ENCODE results near the gene DZIP3.
A peak's percentile ranks its signal among the peaks of the same experiment; 100 is the strongest.

Gene DZIP3, protein sequence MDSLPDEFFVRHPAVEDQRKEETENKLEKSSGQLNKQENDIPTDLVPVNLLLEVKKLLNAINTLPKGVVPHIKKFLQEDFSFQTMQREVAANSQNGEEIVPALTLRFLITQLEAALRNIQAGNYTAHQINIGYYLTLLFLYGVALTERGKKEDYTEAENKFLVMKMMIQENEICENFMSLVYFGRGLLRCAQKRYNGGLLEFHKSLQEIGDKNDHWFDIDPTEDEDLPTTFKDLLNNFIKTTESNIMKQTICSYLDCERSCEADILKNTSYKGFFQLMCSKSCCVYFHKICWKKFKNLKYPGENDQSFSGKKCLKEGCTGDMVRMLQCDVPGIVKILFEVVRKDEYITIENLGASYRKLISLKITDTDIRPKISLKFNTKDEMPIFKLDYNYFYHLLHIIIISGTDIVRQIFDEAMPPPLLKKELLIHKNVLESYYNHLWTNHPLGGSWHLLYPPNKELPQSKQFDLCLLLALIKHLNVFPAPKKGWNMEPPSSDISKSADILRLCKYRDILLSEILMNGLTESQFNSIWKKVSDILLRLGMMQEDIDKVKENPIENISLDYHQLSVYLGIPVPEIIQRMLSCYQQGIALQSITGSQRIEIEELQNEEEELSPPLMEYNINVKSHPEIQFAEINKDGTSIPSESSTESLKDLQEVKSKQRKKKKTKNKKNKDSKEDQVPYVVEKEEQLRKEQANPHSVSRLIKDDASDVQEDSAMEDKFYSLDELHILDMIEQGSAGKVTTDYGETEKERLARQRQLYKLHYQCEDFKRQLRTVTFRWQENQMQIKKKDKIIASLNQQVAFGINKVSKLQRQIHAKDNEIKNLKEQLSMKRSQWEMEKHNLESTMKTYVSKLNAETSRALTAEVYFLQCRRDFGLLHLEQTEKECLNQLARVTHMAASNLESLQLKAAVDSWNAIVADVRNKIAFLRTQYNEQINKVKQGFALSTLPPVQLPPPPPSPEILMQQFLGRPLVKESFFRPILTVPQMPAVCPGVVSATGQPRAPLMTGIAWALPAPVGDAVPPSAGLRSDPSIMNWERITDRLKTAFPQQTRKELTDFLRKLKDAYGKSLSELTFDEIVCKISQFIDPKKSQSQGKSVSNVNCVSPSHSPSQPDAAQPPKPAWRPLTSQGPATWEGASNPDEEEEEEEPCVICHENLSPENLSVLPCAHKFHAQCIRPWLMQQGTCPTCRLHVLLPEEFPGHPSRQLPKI

GRCh38 chr3:108589081-108589997 is at the start of gene DZIP3, which contains the start of gene CIP2A:
Gene DZIP3 (plus strand): TSS chr3:108589722. CDS start chr3:108605407, 15,685 bp downstream.
Gene CIP2A (minus strand): TSS chr3:108589438. CDS start chr3:108589375, 63 bp downstream.
- Histone ChIP-seq H3K4me3 (ENCODE audit: low read length in 2 of 2) (peak within 1 kb of the TSS; percentile 87 to 96), H3K27me3 (ENCODE audit: control insufficient read depth in 2 of 2, insufficient read depth in 2 of 2, low read length in 2 of 2) (no peaks in the 10 kb centered on the region), H3K9ac (ENCODE audit: low read depth in 1 of 2, low read length in 2 of 2) (peak within 1 kb of the TSS; percentile 93), H3K4me1 (ENCODE audit: control insufficient read depth in 2 of 2, insufficient read depth in 2 of 2, low read length in 2 of 2) (peaks cover 0 to 8% of the 10 kb centered on the region in 2 donors), H3K9me3 (ENCODE audit: control insufficient read depth in 2 of 2, low read length in 2 of 2) (no peaks in the 10 kb centered on the region), H3K27ac (ENCODE audit: low read depth in 2 of 2, low read length in 2 of 2) (peak within 1 kb of the TSS; percentile 90 to 94), H3K36me3 (ENCODE audit: control insufficient read depth in 2 of 2, insufficient read depth in 2 of 2, low read length in 2 of 2) (no peaks in the 10 kb centered on the region)

DNA sequence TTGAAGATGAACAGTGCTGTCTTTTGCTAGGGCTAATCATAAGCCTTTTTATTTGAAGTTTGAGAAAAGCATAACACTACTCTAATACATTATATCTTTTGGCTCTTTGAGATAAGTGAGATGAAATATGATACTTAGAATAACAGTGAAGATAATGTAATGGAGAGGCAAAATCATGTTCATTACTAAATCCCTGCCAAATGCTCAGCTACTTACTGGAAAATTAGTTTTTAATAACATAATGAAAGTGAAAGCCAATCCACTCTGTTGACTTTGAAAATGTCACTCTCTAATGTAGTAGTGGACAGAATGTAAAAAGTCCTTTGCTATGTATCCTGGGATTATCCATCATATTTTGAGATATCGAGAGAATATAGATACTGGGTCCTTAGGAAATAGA is 43.3 kb upstream of the DZIP3 start:
- Histone ChIP-seq H3K27me3 (ENCODE audit: control insufficient read depth in 2 of 2, insufficient read depth in 2 of 2, low read length in 2 of 2) (no peaks in the 10 kb centered on the region), H3K36me3 (ENCODE audit: control insufficient read depth in 2 of 2, insufficient read depth in 2 of 2, low read length in 2 of 2) (no peaks in the 10 kb centered on the region), H3K9me3 (ENCODE audit: control insufficient read depth in 2 of 2, low read length in 2 of 2) (no peaks in the 10 kb centered on the region), H3K9ac (ENCODE audit: low read depth in 1 of 2, low read length in 2 of 2) (peak overlapping the region in 1 of 2 donors; percentile 26), H3K27ac (ENCODE audit: low read depth in 2 of 2, low read length in 2 of 2) (no peak overlapping the region), H3K4me3 (ENCODE audit: low read length in 2 of 2) (peak overlapping the region; percentile 10 to 53), H3K4me1 (ENCODE audit: control insufficient read depth in 2 of 2, insufficient read depth in 2 of 2, low read length in 2 of 2) (no peaks in the 10 kb centered on the region)

GRCh38 chr3:108546692-108547091 is 42.8 kb upstream of the DZIP3 start:
- Histone ChIP-seq H3K9me3 (ENCODE audit: control insufficient read depth in 2 of 2, low read length in 2 of 2) (no peaks in the 10 kb centered on the region), H3K4me1 (ENCODE audit: control insufficient read depth in 2 of 2, insufficient read depth in 2 of 2, low read length in 2 of 2) (no peaks in the 10 kb centered on the region), H3K9ac (ENCODE audit: low read depth in 1 of 2, low read length in 2 of 2) (no peak overlapping the region), H3K27ac (ENCODE audit: low read depth in 2 of 2, low read length in 2 of 2) (no peak overlapping the region), H3K27me3 (ENCODE audit: control insufficient read depth in 2 of 2, insufficient read depth in 2 of 2, low read length in 2 of 2) (no peaks in the 10 kb centered on the region), H3K4me3 (ENCODE audit: low read length in 2 of 2) (peak overlapping the region; percentile 10 to 53), H3K36me3 (ENCODE audit: control insufficient read depth in 2 of 2, insufficient read depth in 2 of 2, low read length in 2 of 2) (no peaks in the 10 kb centered on the region)

DNA sequence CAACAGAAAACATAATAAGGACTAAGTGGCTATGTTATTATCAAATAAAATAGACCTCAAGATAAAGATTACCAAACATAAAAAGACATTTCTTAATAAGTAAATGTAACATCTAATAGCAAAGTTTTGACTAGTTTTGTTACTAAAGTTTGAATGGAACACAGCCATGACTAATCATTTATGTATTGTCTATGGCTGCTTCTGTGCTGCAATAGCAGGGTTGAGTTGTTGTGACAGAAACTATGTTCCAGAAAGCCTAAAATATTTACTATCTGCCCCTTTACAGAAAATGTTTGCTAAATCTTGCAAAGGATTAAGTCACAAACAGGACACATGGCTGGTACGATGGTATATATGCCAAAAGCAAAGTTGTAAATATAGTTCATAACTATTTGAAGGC is 41.2 kb upstream of the DZIP3 start:
- Histone ChIP-seq H3K9me3 (ENCODE audit: control insufficient read depth in 2 of 2, low read length in 2 of 2) (no peaks in the 10 kb centered on the region), H3K4me1 (ENCODE audit: control insufficient read depth in 2 of 2, insufficient read depth in 2 of 2, low read length in 2 of 2) (no peaks in the 10 kb centered on the region), H3K4me3 (ENCODE audit: low read length in 2 of 2) (no peak overlapping the region), H3K27ac (ENCODE audit: low read depth in 2 of 2, low read length in 2 of 2) (no peak overlapping the region), H3K9ac (ENCODE audit: low read depth in 1 of 2, low read length in 2 of 2) (no peak overlapping the region), H3K27me3 (ENCODE audit: control insufficient read depth in 2 of 2, insufficient read depth in 2 of 2, low read length in 2 of 2) (no peaks in the 10 kb centered on the region), H3K36me3 (ENCODE audit: control insufficient read depth in 2 of 2, insufficient read depth in 2 of 2, low read length in 2 of 2) (no peaks in the 10 kb centered on the region)

DNA sequence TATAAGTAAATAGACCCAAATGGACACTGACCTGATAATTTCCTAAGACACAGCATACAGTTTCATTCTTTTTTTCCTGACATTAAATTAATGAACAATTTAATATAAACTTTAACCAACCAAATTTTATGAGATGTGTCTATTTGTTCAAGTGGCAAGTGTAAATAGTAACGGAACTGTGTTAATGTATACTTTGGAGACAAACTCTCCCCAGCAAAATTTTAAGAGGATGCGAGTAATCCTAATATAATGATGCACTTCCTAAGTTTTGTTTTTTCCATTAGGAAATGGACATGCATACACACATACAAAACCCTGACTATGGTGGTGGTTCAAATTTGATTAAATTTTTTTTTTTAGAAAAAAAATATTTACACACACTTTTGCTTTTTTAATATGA is 40.6 kb upstream of the DZIP3 start:
- Histone ChIP-seq H3K36me3 (ENCODE audit: control insufficient read depth in 2 of 2, insufficient read depth in 2 of 2, low read length in 2 of 2) (no peaks in the 10 kb centered on the region), H3K27ac (ENCODE audit: low read depth in 2 of 2, low read length in 2 of 2) (no peak overlapping the region), H3K27me3 (ENCODE audit: control insufficient read depth in 2 of 2, insufficient read depth in 2 of 2, low read length in 2 of 2) (no peaks in the 10 kb centered on the region), H3K4me3 (ENCODE audit: low read length in 2 of 2) (no peak overlapping the region), H3K4me1 (ENCODE audit: control insufficient read depth in 2 of 2, insufficient read depth in 2 of 2, low read length in 2 of 2) (peaks cover 0 to under 1% of the 10 kb centered on the region in 2 donors), H3K9ac (ENCODE audit: low read depth in 1 of 2, low read length in 2 of 2) (no peak overlapping the region), H3K9me3 (ENCODE audit: control insufficient read depth in 2 of 2, low read length in 2 of 2) (no peaks in the 10 kb centered on the region)

GRCh38 chr3:108552267-108553159 is 37.0 kb upstream of the DZIP3 start:
- H3K4me3 ChIP-seq (ENCODE audit: low read length in 2 of 2): no peak overlapping the region
- H3K9me3 ChIP-seq (ENCODE audit: control insufficient read depth in 2 of 2, low read length in 2 of 2): no peaks in the 10 kb centered on the region
- H3K27me3 ChIP-seq (ENCODE audit: control insufficient read depth in 2 of 2, insufficient read depth in 2 of 2, low read length in 2 of 2): no peaks in the 10 kb centered on the region
- peaks cover 0 to 13% of the 10 kb centered on the region in 2 donors for H3K4me1 ChIP-seq (ENCODE audit: control insufficient read depth in 2 of 2, insufficient read depth in 2 of 2, low read length in 2 of 2)
- H3K9ac ChIP-seq (ENCODE audit: low read depth in 1 of 2, low read length in 2 of 2): no peak overlapping the region
- no peaks in the 10 kb centered on the region for H3K36me3 ChIP-seq (ENCODE audit: control insufficient read depth in 2 of 2, insufficient read depth in 2 of 2, low read length in 2 of 2)
- no peak overlapping the region for H3K27ac ChIP-seq (ENCODE audit: low read depth in 2 of 2, low read length in 2 of 2)

GRCh38 chr3:108554229-108554628 is 35.3 kb upstream of the DZIP3 start:
- Histone ChIP-seq H3K9ac (ENCODE audit: low read depth in 1 of 2, low read length in 2 of 2) (no peak overlapping the region), H3K27ac (ENCODE audit: low read depth in 2 of 2, low read length in 2 of 2) (no peak overlapping the region), H3K27me3 (ENCODE audit: control insufficient read depth in 2 of 2, insufficient read depth in 2 of 2, low read length in 2 of 2) (no peaks in the 10 kb centered on the region), H3K4me3 (ENCODE audit: low read length in 2 of 2) (no peak overlapping the region), H3K9me3 (ENCODE audit: control insufficient read depth in 2 of 2, low read length in 2 of 2) (no peaks in the 10 kb centered on the region), H3K4me1 (ENCODE audit: control insufficient read depth in 2 of 2, insufficient read depth in 2 of 2, low read length in 2 of 2) (peaks cover 0 to 13% of the 10 kb centered on the region in 2 donors), H3K36me3 (ENCODE audit: control insufficient read depth in 2 of 2, insufficient read depth in 2 of 2, low read length in 2 of 2) (peaks cover 0 to 5% of the 10 kb centered on the region in 2 donors)

GRCh38 chr3:108554913-108555571 is 34.5 kb upstream of the DZIP3 start:
- peak overlapping the region in 1 of 2 donors; percentile 38 for H3K27ac ChIP-seq (ENCODE audit: low read depth in 2 of 2, low read length in 2 of 2)
- peak overlapping the region; percentile 10 to 50 for H3K4me3 ChIP-seq (ENCODE audit: low read length in 2 of 2)

More at GRCh38 chr3:108554913-108555571, 34.5 kb upstream of the DZIP3 start:
- Histone ChIP-seq H3K9ac (ENCODE audit: low read depth in 1 of 2, low read length in 2 of 2) (no peak overlapping the region), H3K27me3 (ENCODE audit: control insufficient read depth in 2 of 2, insufficient read depth in 2 of 2, low read length in 2 of 2) (no peaks in the 10 kb centered on the region), H3K36me3 (ENCODE audit: control insufficient read depth in 2 of 2, insufficient read depth in 2 of 2, low read length in 2 of 2) (peaks cover 0 to 5% of the 10 kb centered on the region in 2 donors), H3K4me1 (ENCODE audit: control insufficient read depth in 2 of 2, insufficient read depth in 2 of 2, low read length in 2 of 2) (peaks cover 0 to 13% of the 10 kb centered on the region in 2 donors), H3K9me3 (ENCODE audit: control insufficient read depth in 2 of 2, low read length in 2 of 2) (no peaks in the 10 kb centered on the region)

Measured in mucosa of rectum (tissue), 2 donors.